SJCRH30 (cell line): Measurements from ENCODE around the gene PTPRA. TPM values are rescaled to one million over a fixed set of nuclear protein-coding genes. Genes with fewer than 3 reads are reported as not detected.

Experiments used
- DNase-seq, 2 experiments: peaks; one replicate each; pipeline ENCODE4 v3.0.0-alpha.2; 2015 to 2020
- H3K27ac ChIP-seq: fragments of 250-450 bp; sonication (Bioruptor Pico); 2 replicates; pipeline ENCODE4 v1.5.1; 2020; ENCODE audit warnings: mild to moderate bottlenecking, moderate library complexity
- H3K27me3 ChIP-seq: fragments of 250-450 bp; sonication (Bioruptor Pico); 2 replicates; pipeline ENCODE4 v1.5.1; 2020; ENCODE audit warnings: mild to moderate bottlenecking, moderate library complexity
- H3K36me3 ChIP-seq: fragments of 250-450 bp; sonication (Bioruptor Pico); 2 replicates; pipeline ENCODE4 v1.5.1; 2020; ENCODE audit warnings: mild to moderate bottlenecking, moderate library complexity
- H3K4me1 ChIP-seq: fragments of 250-450 bp; sonication (Bioruptor Pico); 2 replicates; pipeline ENCODE4 v1.5.1; 2020; ENCODE audit warnings: mild to moderate bottlenecking, moderate library complexity
- H3K4me3 ChIP-seq: fragments of 250-450 bp; sonication (Bioruptor Pico); 2 replicates; pipeline ENCODE4 v1.5.1; 2020; ENCODE audit warnings: mild to moderate bottlenecking, moderate library complexity
- H3K9me3 ChIP-seq: fragments of 250-450 bp; sonication (Bioruptor Pico); replicated peaks from 2 replicates; pipeline ENCODE4 v1.5.1; 2020; ENCODE audit warnings: mild to moderate bottlenecking, moderate library complexity
- total RNA-seq: library from RNA; depleted of rRNA; stranded (reverse); fragments of >200 nt; shearing (Covaris generic); gene quantifications from 2 replicates; pipeline ENCODE4 v1.2.3, GENCODE V29; 2014; rRNA removed

PTPRA gene
- total RNA-seq, 1 experiment from 2014 or later, result 44.4 TPM

- DNase-seq, result no peak
- no peaks in the 10 kb centered on the region for H3K27me3 ChIP-seq
- H3K4me3 ChIP-seq, result no peak overlapping the region
- H3K4me1 ChIP-seq, result no peaks in the 10 kb centered on the region
- no peak overlapping the region for H3K27ac ChIP-seq
- H3K36me3 ChIP-seq, result no peaks in the 10 kb centered on the region
- no peaks in the 10 kb centered on the region for H3K9me3 ChIP-seq
Observed at GRCh38 chr20:3081641-3082040, 208.4 kb downstream of the PTPRA start.

GRCh38 chr20:3082306-3082951, 209.1 kb downstream of the PTPRA start:
- Histone ChIP-seq H3K27ac (no peak overlapping the region), H3K4me3 (no peak overlapping the region)

DNA sequence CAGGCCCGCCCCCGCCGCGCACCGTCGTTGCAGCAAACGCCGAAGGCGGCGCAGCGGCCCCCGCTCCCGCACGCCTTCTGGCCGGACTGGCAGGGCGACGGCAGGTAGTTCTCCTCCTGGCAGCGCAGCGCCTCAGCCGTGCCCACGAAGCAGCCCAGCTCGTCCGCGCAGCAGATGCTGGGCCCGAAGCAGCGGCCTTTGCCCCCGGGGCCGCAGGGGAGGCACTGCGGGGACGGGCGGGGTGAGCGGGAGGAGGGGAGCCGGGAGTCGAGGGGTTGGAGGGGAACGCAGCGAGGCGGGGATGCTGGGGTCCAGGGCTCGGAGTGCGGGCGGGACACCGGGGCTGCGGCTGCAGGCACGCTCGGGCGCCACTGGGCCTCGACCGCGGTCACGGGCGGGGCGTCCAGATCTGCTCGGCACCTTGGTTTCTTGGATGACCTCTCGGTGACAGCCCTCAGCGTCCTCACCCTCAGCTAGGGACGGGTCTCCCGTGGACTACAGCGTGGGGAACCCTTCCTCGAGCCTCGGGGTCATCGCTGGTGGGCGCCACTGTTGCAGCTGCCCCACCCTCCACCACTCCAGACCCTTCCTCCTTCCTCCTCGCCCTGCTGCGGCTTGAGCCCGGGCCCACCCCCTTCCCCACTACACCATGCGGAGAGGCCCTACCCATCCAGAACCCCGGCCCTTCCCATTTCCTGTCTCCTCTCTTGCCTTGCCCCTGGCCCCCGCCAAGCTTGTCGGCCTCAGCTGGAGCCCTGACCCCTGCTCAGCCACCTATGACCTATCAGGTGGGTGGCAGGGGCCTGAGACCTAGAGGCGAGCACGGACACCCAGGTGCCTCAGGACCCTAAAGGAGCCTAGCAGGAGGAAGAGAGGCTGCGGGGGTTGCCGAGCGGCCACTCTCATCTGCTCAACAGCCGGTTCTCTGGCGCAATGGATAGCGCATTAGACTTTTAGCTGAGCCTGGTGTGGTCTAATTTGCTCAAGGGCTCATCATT, 210.0 kb downstream of the PTPRA start:
- Histone ChIP-seq H3K27ac (no peak overlapping the region), H3K27me3 (no peaks in the 10 kb centered on the region), H3K36me3 (no peaks in the 10 kb centered on the region), H3K9me3 (no peaks in the 10 kb centered on the region), H3K4me1 (no peaks in the 10 kb centered on the region), H3K4me3 (no peak overlapping the region)
- DNase-seq, result no peak

More at GRCh38 chr20:3082306-3082951, 209.1 kb downstream of the PTPRA start:
- DNase-seq, result no peak
- Histone ChIP-seq H3K4me1 (no peaks in the 10 kb centered on the region), H3K27me3 (no peaks in the 10 kb centered on the region), H3K9me3 (no peaks in the 10 kb centered on the region), H3K36me3 (no peaks in the 10 kb centered on the region)

DNA sequence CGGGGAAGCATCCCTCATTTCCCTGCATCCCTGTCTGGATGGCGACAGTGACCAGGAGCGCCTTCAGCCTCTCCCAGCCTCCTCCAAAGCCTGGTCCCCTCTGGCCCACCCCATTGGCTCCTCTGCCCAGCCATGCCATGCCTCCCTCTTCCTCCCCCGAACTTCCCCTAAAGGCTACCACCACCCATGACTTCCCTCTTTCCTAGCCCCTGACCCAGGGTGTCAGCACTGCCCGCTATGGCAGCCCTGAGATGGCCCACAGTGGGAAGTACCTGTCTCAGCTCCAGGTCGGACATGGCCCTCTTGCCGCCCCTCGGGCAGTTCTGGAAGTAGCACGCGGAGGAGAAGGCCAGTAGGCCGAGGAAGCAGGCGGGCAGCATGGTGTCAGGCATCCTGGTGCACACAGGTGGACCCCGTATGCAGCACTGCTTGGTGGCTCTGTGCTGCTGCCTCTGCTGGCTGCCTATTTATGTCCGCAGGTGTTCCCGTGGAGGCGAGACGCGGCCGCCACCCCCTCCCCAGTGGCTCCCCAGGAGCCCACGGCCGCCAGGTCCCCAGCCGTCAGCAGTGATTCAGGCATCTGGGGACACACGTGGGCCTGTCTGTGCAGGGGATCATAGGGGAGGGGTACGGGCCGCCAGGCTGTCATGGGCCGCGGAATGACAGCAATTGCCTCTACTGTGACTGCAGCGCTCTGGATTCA, 211.2 kb downstream of the PTPRA start, which contains the start of gene AVP:
Gene AVP, minus strand, starts transcription at position 442 of the 703 bp plus-strand sequence. Its CDS starts 50 bp downstream, at position 392.
- DNase-seq, result no peak
- no peaks in the 10 kb centered on the region for H3K27me3 ChIP-seq

DNA sequence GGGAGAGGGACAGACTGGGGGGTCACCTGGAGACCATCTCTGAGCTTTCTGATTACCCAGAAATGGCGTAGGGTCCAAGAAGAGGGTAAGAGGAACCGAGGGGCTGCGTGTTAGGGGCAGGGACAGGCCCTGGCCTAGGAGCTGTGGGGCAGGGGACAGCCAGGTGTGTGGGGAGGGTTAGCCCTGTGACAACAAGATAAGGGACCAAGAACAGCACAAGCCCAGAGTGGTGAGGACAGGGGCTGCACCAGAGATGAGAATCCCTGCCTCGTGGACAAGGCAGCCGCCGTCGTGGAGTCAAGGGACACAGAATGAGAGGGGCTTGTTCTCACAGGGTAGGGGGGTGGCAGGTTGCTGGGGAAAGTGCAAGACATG, 211.7 kb downstream of the PTPRA start:
- Histone ChIP-seq H3K27me3 (no peaks in the 10 kb centered on the region), H3K9me3 (no peaks in the 10 kb centered on the region), H3K4me1 (no peaks in the 10 kb centered on the region), H3K4me3 (no peak overlapping the region), H3K27ac (no peak overlapping the region), H3K36me3 (no peaks in the 10 kb centered on the region)
- DNase-seq, result no peak

More for the DNA sequence above, 211.2 kb downstream of the PTPRA start, which contains the start of gene AVP:
- H3K9me3 ChIP-seq, result no peaks in the 10 kb centered on the region
- H3K4me3 ChIP-seq, result no peak within 1 kb of the TSS
- no peaks in the 10 kb centered on the region for H3K4me1 ChIP-seq
- no peaks in the 10 kb centered on the region for H3K36me3 ChIP-seq
- H3K27ac ChIP-seq, result no peak within 1 kb of the TSS

DNA sequence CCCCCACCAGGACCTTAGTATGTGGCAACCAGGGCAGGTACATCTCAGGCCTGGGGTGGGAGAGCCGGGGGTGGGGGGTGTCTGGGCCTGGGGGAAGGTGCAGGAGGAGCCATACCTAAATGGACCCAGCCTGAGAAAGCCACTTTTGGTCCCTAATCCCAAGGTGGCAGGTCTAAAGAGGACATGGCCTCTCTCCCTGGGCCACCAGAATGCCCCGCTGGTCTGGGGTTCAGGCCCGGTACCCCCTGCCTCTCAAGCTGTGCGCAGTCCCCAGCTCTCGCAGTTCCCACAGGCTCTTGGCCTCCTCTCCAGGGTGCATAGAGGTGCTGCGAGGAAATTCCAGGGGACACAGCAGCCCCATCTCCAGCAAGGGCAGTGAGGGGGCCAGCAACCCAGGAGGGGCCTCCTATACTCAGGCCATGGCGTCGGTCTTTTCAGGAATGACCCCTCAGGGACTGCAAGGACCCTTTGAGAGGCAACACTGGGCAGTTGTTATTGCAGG, 212.3 kb downstream of the PTPRA start:
- no peak overlapping the region for H3K27ac ChIP-seq
- H3K27me3 ChIP-seq, result no peaks in the 10 kb centered on the region
- no peaks in the 10 kb centered on the region for H3K36me3 ChIP-seq
- DNase-seq, result no peak
- H3K9me3 ChIP-seq, result no peaks in the 10 kb centered on the region
- no peaks in the 10 kb centered on the region for H3K4me1 ChIP-seq
- H3K4me3 ChIP-seq, result no peak overlapping the region

- H3K36me3 ChIP-seq, result no peaks in the 10 kb centered on the region
- no peak for DNase-seq
Observed at GRCh38 chr20:3088031-3088430, 214.8 kb downstream of the PTPRA start.

More at GRCh38 chr20:3088031-3088430, 214.8 kb downstream of the PTPRA start:
- Histone ChIP-seq H3K4me1 (no peaks in the 10 kb centered on the region), H3K27ac (no peak overlapping the region), H3K4me3 (no peak overlapping the region), H3K27me3 (no peaks in the 10 kb centered on the region), H3K9me3 (no peaks in the 10 kb centered on the region)

Other genes starting within 250 kb of the PTPRA start
- gene NOP56, start 220.8 kb upstream of the PTPRA start, total RNA-seq, result 295 and 334 TPM in 2 replicates
- gene IDH3B, start 209.3 kb upstream of the PTPRA start, total RNA-seq, result 119 and 126 TPM in 2 replicates
- 2.6 and 5.2 TPM in 2 replicates for gene EBF4, start 180.7 kb upstream of the PTPRA start, total RNA-seq
- gene CPXM1, start 72.9 kb upstream of the PTPRA start, total RNA-seq, result 0.10 and 0.12 TPM in 2 replicates
- gene C20orf141, start 58.5 kb upstream of the PTPRA start, total RNA-seq, result not detected in 2 replicates
- gene TMEM239, start 57.1 kb upstream of the PTPRA start, total RNA-seq, result not detected in 2 replicates
- gene PCED1A, start 32.8 kb upstream of the PTPRA start, total RNA-seq, result 7.7 and 11.0 TPM in 2 replicates
- gene VPS16, start 32.7 kb upstream of the PTPRA start, total RNA-seq, result 12.3 and 16.3 TPM in 2 replicates
- 0.43 TPM in 1 of 2 replicates, not detected in the other for gene GNRH2, start 170.1 kb downstream of the PTPRA start, total RNA-seq
- 46.2 and 46.5 TPM in 2 replicates for gene MRPS26, start 172.6 kb downstream of the PTPRA start, total RNA-seq
- gene OXT, start 198.1 kb downstream of the PTPRA start, total RNA-seq, result not detected in 2 replicates
- not detected in 2 replicates for gene AVP, start 211.2 kb downstream of the PTPRA start, total RNA-seq